GM21529 (cell line): Measurements from ENCODE around the gene PON1.

Source experiments
- ATAC-seq: cut with Tn5 transposase; IDR thresholded peaks from one replicate; pipeline ENCODE4 v1.9.1; 2021; ENCODE audit not compliant: unreplicated experiment

PON1 gene

GRCh38 chr7:95324431-95324830 is at the start of gene PON1:
PON1 (minus strand) TSS chr7:95324532; CDS start chr7:95324475, 57 bp downstream.
- peak; percentile 54 for ATAC-seq

- no peak for ATAC-seq
Observed at GRCh38 chr7:95373323-95373722, 49.0 kb upstream of the PON1 start.

GRCh38 chr7:95368235-95368634 is 43.9 kb upstream of the PON1 start:
- no peak for ATAC-seq

- ATAC-seq = no peak
Observed at GRCh38 chr7:95367606-95368005, 43.3 kb upstream of the PON1 start.

GRCh38 chr7:95365151-95365550 is 40.8 kb upstream of the PON1 start:
- ATAC-seq = no peak

- no peak for ATAC-seq
Observed at GRCh38 chr7:95357623-95358022, 33.3 kb upstream of the PON1 start.

- no peak for ATAC-seq
Observed at GRCh38 chr7:95342642-95343307, 18.4 kb upstream of the PON1 start.

GRCh38 chr7:95342029-95342428 is 17.7 kb upstream of the PON1 start:
- ATAC-seq = no peak

- no peak for ATAC-seq
Observed at GRCh38 chr7:95340491-95340890, 16.2 kb upstream of the PON1 start.

GRCh38 chr7:95338832-95339231 is 14.5 kb upstream of the PON1 start:
- no peak for ATAC-seq

GRCh38 chr7:95335093-95335492 is 10.8 kb upstream of the PON1 start:
- no peak for ATAC-seq

- no peak for ATAC-seq
Observed at GRCh38 chr7:95334447-95334846, 10.1 kb upstream of the PON1 start.

- peak; percentile 24 for ATAC-seq
Observed at GRCh38 chr7:95330961-95331337, 6.6 kb upstream of the PON1 start.

GRCh38 chr7:95330204-95330960 is 6.0 kb upstream of the PON1 start:
- ATAC-seq = peak; percentile 98

GRCh38 chr7:95327356-95327755 is 3.0 kb upstream of the PON1 start:
- no peak for ATAC-seq

- ATAC-seq = no peak
Observed at GRCh38 chr7:95323410-95324129, 762 bp downstream of the PON1 start.

- no peak for ATAC-seq
Observed at GRCh38 chr7:95322854-95323253, 1.5 kb downstream of the PON1 start.

GRCh38 chr7:95322396-95322795 is 1.9 kb downstream of the PON1 start:
- no peak for ATAC-seq

GRCh38 chr7:95321720-95322119 is 2.6 kb downstream of the PON1 start:
- no peak for ATAC-seq

GRCh38 chr7:95320651-95321050 is 3.7 kb downstream of the PON1 start:
- no peak for ATAC-seq

- no peak for ATAC-seq
Observed at GRCh38 chr7:95319570-95319969, 4.8 kb downstream of the PON1 start.

- no peak for ATAC-seq
Observed at GRCh38 chr7:95318501-95319100, 5.7 kb downstream of the PON1 start.
